Activated CD4-positive, CD25-positive, alpha-beta regulatory T cell treated with anti-CD3 and anti-CD28 coated beads, Interleukin-2, amount 50 U/mL, for 72 hours (primary cell): ENCODE measurements around the gene SEPTIN12.
A peak's percentile ranks its signal among the peaks of the same experiment; 100 is the strongest.

ENCODE experiments used
- DNase-seq: peaks from one replicate; pipeline ENCODE4 v3.0.0; 2021

SEPTIN12 gene

DNA sequence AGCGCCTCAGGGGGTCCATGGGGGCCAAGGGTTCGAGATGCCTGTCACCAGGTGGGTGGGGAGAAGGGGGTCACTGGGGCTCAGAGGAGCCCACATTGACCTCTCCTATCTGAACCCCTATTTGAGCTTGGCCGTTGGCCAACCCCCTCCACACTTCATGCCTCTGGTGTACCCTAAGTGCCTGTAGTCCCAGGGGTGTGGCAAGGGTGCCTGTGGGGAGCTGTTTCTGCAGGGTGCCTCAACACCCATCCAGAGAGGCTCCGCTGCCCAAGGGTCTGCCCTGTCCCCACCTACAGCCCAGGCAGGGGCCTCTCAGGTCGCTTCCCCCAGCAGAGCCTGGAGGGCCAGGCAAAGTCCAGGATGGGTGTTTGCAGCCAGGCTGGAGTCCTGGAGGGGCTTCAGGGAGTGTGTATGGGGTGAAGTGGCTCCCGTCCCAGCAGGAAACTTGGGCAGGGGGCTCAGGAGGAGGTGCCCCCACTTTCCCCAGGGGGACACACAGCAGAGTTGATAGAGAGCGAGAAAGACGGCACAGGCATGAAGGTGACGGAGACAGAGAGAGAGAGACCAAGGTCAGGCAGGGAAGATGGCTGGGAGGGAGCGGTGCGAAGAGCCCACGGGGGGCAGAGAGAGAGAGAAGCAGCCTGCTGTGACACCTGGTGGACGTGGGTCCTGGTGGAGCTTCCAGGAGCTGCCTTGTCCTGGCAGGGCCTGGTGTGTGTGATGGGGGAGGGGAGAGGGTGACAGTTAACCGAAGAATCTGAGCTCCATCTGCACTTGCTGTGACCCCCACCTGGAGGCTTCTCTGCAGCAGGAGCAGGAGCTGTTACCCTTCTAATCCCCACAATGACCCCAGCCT, at the start of gene SEPTIN12:
Gene SEPTIN12 (minus strand): TSS at position 719 of the 856 bp plus-strand sequence. CDS start 700 bp downstream, at position 19.
- DNase-seq: no peak

DNA sequence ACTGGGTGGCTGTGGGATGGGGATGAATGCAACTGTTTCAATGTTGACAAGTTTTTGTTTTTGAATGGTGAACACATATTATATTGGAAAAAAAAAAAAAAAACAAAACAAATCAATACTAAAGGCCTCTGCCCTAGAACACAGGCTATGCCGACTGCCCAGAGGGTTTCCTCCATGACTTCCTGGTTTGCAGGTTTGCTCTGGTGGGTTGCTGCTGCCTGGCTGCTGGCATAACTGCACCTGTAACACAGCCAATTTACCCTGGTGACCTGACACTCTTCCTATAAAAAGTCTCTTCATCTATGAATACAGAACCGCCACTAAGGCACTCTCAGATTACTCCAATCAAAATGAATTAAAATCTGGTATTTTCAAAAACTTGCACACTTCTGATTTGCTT, 48.6 kb upstream of the SEPTIN12 start:
- no peak for DNase-seq

GRCh38 chr16:4833584-4833983, 45.4 kb upstream of the SEPTIN12 start:
- DNase-seq: no peak

DNA sequence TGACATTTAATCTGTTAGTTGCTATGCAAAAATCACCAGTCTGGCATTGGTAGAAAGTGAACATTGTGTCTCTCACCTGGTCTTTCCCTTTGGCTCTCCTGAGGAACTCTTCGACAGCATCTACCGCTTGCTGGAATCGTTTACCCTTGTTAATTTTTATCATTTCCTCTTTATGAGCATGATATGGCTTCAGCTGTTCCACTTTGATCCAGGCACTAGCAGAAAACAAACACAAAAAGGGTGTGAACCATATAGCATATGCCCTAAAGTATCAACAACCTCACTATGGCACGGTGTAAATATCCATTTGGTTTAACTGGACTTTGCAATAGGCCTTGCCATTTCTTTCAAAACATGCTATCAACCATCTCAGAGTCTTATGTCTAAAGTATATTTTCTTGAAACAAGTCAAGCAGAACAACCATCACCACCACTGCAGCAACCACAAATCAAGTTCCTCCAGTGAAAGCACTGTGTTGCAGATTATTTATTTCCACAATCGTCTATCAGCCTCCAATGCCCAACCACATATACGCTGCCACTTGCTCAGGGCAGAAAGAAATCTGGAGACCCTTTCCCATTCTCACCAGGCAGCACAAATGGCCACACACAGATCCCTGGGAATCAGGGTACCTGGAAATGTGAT, 44.7 kb upstream of the SEPTIN12 start:
- DNase-seq: no peak

DNA sequence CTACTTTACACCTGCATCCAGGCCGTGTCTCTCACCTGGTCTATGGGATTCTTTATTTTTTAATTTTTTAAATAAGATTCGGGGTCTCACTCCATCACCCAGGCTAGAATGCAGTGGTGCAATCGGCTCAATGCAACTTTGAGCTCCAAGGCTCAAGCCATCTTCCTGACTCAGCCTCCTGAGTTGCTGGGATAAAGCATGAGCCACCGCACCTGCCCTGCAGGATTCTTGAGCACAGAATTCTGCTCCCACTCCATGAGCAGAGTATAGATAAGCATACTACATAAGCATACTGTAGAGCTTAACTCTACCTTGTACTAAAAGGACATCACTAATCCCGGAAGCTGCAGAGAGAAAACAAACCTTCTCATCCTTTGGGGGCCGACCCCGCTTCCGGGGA, 43.5 kb upstream of the SEPTIN12 start:
- no peak for DNase-seq

DNA sequence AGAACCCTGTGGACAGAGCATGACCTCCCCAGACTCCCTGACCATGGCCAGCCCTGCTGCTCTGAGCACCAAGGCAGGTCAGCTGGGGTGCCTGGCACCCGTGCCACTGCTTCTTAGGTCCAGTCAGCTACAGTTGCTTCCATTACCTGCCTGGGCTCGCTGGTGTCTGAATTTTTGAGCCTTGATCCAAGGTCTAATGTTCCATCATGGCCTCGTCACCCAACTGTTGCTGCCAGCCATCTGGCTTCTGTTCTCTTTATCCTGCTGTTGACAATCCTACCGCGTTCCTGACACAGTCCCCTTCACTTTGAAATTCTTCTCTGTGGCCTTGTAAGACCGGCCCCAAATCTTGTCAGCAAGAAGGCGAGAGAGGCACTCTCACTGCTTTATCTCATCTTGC, 42.3 kb upstream of the SEPTIN12 start:
- no peak for DNase-seq

GRCh38 chr16:4828567-4829321, 40.6 kb upstream of the SEPTIN12 start:
- DNase-seq: no peak

DNA sequence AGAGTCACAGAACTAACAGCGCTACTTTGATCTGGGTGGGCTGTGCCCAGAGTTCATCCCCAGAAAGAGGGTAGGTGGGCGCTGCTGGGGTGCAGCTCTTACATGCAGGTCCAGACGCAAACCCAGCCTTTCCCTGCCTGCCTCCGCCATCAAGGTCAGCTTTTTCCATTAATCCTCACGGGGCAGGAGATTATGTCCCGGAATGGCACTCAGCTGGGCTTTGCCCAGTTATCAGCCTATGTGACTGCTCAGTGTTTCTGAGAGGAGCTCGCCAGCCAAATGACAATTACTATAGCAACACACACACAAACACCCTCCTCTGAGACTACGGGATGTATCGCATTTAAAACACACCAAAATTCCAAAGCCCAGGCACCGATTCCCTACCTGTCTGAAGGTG, 38.8 kb upstream of the SEPTIN12 start:
- DNase-seq: no peak

DNA sequence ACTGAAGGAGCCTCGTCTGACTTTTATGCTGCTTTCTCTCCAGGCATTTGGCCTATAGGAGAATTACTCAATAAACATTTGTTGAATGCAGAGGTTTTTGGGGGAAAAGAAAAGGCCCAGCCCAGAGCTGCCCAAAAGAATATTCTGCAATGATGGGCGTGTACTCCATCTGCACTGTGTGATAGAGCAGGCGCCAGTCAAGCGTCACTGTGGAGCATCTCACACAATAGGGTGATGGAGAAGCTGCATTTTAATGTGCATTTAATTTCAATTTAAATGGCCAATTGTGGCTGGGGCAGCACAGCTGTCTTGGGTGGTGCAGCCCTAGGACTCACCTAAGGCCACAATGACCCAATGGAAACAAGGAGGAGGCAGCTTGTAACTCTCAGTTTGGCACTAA, 38.4 kb upstream of the SEPTIN12 start:
- no peak for DNase-seq

DNA sequence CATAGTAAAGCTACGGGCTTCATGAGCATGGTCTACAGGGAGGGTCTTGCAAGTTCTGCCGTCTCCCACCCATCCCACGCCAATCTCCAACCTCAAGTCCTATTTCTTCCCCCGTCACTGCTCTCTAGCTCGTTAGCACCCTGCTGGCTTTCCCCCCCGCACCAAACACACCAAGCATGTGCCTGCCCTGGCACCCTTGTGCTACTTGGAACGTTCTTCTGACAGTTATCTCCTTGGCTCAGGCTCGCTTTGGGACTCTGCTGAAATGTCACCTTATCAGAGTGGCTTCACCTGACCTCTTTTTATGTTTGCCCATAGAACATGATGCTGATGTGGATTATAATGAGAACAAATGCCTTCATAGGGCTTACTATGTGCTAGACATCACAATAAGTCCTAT, 37.1 kb upstream of the SEPTIN12 start:
- no peak for DNase-seq

GRCh38 chr16:4820652-4821051, 32.5 kb upstream of the SEPTIN12 start:
- no peak for DNase-seq

GRCh38 chr16:4814542-4815173, 26.5 kb upstream of the SEPTIN12 start:
- no peak for DNase-seq

GRCh38 chr16:4814046-4814445, 25.9 kb upstream of the SEPTIN12 start:
- DNase-seq: no peak

GRCh38 chr16:4813251-4814003, 25.3 kb upstream of the SEPTIN12 start:
- DNase-seq: no peak

GRCh38 chr16:4811773-4812172, 23.6 kb upstream of the SEPTIN12 start:
- DNase-seq: no peak

GRCh38 chr16:4811242-4811641, 23.1 kb upstream of the SEPTIN12 start:
- DNase-seq: no peak

- no peak for DNase-seq
These were observed 18.1 kb upstream of the SEPTIN12 start for GRCh38 chr16:4806280-4806679.

- DNase-seq: no peak
These were observed 17.1 kb upstream of the SEPTIN12 start for GRCh38 chr16:4805231-4805630.

DNA sequence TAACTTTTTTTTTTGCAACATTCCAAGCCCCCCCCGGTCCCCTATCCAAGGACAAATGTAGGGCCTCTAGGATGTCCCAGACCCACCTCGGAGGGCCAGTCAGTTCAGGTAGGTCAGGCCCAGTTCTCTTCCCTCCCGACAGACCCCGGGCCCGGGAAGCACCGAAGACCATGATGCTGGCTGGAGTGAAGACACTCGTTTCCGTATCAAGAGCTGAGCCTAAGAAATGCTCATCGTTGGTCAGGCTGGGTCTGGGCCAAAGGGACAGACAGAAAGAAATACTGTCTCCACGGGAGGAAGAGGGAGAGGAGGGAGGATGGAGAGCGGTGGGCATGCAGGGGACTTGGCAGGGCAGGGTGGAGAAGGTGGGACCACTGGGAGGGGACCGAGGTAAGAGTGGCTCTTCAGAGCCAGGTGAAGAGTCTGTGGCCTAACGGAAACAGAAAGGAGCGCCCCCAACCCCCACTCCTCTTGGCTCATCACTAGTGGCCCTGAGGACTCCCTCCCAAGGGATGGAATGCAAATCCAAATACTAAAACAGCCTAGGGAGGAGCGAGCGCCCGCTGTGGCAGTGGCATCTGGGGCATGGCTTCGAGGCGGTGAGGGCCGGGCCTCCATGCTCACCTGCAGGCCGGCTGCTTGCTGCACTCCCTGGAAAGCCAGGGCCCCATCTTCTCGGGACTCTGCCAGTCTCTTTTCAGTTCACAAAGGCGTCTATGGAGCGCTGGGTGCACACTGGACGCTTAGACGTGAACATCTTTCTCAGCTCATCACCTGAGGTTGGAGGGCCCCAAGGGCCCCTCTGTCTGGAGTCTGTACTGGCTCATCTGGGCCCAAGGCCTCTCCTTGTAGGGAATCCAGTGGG, 16.0 kb upstream of the SEPTIN12 start:
- DNase-seq: no peak

- no peak for DNase-seq
These were observed 15.3 kb upstream of the SEPTIN12 start for GRCh38 chr16:4803401-4803844.

GRCh38 chr16:4802659-4803287, 14.6 kb upstream of the SEPTIN12 start:
- peak; percentile 95 for DNase-seq
